T-helper 9 cell (primary cell): ENCODE measurements around the gene C14orf180.
"Not testable (repeated sequence)": the region's sequence is repeated elsewhere in the genome, so short reads cannot be mapped to it uniquely, and the experiment has no call there.

Experiments
- DNase-seq: peaks from one replicate; pipeline ENCODE4 v3.0.0-alpha.2; 2020

Gene C14orf180

GRCh38 chr14:104614126-104614812, 34.7 kb downstream of the C14orf180 start:
- no peak for DNase-seq

DNA sequence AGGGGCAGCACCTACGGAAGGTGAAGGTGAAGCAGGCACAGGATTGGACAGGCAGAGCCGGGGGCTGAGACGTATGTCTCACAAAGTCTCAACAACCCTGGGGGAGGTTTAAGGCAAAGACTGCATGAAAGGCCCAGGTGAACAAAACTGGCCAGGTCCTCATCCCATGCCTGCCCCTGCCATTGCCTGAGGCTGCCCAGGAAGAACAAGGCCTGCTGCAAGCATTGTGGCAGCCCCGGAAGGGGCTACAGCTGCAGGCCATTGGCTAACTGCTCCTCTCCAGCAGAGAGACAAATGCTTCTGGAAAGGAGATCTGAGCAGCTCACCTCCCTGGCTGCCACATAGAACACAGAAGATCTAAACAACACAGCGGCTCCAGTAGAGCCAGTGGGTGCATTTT, 45.4 kb downstream of the C14orf180 start:
- no peak for DNase-seq

GRCh38 chr14:104632781-104633180, 53.2 kb downstream of the C14orf180 start:
- no peak for DNase-seq

DNA sequence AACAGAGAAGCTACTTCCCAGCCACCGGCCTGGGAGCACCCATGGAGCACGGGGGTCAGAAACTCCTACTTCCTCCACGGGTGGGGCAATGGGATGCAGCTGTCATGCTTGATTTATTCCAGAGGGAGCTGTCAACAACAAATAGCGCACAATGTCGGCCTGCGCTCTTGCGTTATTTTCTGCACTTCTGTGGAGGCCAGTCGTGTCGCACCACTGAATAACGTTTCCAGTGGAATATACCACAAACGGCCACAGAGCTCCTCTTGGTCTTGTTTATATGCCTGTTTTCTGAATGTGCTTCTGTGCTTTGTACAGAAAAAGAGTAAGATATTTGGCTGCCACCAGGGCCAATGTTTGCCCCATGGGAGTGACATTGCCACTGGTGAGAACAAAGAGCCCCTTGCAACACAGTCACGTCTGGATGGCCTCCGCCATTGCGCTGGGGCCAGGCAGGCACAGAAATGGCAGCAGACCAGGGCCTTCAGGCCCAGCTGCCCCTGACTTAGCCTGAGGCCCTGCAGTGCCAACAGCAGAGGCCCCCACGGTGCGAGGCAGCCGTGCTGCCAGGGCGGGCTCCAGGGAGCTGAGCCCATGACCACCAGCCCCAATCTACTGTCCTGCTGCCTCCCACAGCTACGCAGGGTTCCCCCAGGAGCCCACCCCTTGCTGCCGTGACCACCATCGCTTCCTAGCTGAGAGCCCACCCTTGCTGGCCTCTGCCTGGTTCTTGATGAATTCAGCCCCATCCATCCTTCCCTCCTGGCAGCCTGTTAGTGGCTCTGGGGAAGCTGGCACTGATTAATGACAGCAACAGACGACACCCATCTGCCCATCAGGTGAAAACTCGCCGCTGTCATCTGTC, 53.9 kb downstream of the C14orf180 start:
- DNase-seq = no peak

DNA sequence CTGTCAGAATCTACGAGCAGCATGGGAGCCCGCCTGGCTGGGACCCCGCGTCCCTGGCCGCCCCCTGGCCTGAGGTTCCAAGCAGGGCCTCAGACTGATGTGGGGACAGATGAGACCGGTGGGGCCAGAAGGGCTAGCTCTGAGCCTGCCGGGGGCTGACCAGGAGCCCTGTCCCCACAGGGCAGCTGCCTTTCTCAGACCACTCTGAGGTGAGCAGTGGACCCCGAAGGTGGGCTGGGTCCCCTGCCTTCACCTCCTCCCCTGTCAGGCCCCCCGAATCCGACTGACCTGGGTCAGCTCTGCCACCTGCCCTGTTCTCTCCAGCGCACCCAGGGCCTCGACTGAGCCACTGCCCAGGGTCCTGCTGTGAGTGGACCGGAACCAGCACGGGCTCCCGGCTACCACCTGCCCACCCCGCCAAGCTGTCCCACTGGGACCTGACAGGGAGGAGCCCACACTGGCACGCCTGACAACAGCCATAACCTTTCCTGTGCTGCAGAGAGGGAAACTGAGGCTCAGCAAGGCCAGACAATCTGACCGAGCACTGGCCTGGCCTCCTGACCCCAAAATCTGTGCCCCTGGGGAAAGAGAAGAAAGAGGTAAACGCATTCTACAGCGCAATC, 54.7 kb downstream of the C14orf180 start:
- no peak for DNase-seq

GRCh38 chr14:104634886-104635570, 55.5 kb downstream of the C14orf180 start:
- no peak for DNase-seq

GRCh38 chr14:104635717-104636116, 56.2 kb downstream of the C14orf180 start:
- no peak for DNase-seq

DNA sequence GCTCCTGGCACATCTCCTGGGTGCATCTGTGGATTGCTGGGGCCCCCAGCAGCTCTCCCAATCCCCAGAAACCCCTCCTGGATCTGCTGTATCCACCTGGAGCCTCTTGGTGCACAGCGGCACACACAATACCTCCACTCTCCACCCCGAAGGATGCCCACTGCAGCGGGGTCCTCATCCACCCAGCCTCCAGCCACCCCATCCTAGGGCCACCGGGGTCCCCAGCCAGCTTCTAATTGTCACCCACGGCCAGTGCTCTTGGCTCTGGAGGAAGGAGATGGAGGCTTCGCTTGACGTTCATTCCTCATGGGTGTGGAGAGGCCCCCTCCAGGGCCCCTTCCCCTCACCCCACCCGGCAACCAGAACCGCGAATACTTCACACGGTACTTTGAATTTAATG, 56.6 kb downstream of the C14orf180 start:
- no peak for DNase-seq

GRCh38 chr14:104636846-104637545, 57.4 kb downstream of the C14orf180 start:
- DNase-seq = not testable (repeated sequence)

DNA sequence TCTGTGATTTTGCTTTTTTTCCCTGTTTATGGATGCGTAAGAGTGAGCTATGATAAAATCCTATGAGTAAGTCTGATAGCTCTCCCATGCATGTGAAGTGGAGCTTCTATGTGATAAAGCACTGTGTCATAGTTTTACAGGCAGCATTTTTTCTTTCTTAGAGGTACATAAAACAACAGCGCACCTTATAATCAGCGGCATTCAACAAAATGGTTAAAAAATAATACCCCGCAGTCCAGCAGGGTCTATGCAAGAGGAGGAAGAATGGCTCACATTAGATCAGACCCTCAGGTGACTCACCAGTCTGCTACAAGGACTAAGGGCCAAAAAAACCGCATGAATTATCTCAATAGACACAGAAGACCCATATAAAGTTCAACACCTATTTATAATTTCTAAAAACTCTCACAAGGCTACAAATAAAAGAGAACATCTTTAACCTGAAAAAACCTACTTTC, 58.0 kb downstream of the C14orf180 start:
- DNase-seq = no peak

GRCh38 chr14:104638190-104638589, 58.6 kb downstream of the C14orf180 start:
- no peak for DNase-seq

- no peak for DNase-seq
Measured at GRCh38 chr14:104638927-104639450, 59.4 kb downstream of the C14orf180 start.

- DNase-seq = no peak
Measured at GRCh38 chr14:104639471-104639870, 59.9 kb downstream of the C14orf180 start.
